Testis (tissue), 2 donors: ENCODE results near the gene CORO1C.

ENCODE experiments used
- CTCF ChIP-seq, 3 experiments: fragments of 450-650 bp in 2 of 3; fragments of 200-600 bp in 1 of 3; sonication (generic) in 1 of 3; IDR thresholded peaks; one replicate each; pipeline ENCODE4 v1.5.1; 2016 to 2019; ENCODE audit warnings: antibody characterized with exemption in 3 of 3, mild to moderate bottlenecking in 2 of 3, moderate library complexity in 1 of 3
- POLR2A ChIP-seq: fragments of 450-650 bp; IDR thresholded peaks from one replicate; pipeline ENCODE4 v1.6.1; 2017; ENCODE audit warnings: antibody characterized with exemption, mild to moderate bottlenecking, moderate library complexity

- TF ChIP-seq CTCF (IDR thresholded peaks at IDR 0.05) (no peak), POLR2A (no peak)
Measured at GRCh38 chr12:108614041-108614440, 117.3 kb downstream of the CORO1C start.
